K562 (cell line): ENCODE measurements around the gene STX1B. TPM values are rescaled to one million over a fixed set of nuclear protein-coding genes. Genes with fewer than 3 reads are reported as not detected.

Experiments
- ARID1B ChIP-seq: fragments of 450-650 bp; IDR thresholded peaks from 2 replicates; pipeline ENCODE4 v1.6.1; 2016; ENCODE audit warnings: antibody characterized with exemption, mild to moderate bottlenecking, inconsistent platforms
- HNRNPL ChIP-seq: fragments of 200-400 bp; formaldehyde crosslinking; IDR thresholded peaks from 2 replicates; pipeline ENCODE4 v1.6.1; 2017; ENCODE audit warnings: low read depth, mild to moderate bottlenecking, low read length
- JUND ChIP-seq, 2 experiments: IDR thresholded peaks; 2 replicates in 1 of 2; 3 replicates in 1 of 2; pipeline ENCODE4 v1.6.1; 2011; ENCODE audit warnings: borderline replicate concordance in 2 of 2, low read depth in 2 of 2, low read length in 2 of 2, improper control_type of control experiment in 1 of 2, missing biosample characterization in 1 of 2, missing genetic modification characterization in 1 of 2, missing genetic modification reagents in 1 of 2
- MECOM ChIP-seq: fragments of 250-450 bp; sonication (Bioruptor Pico); IDR thresholded peaks from 2 replicates; pipeline ENCODE4 v1.8.0; 2022; ENCODE audit warnings: inconsistent platforms
- NBN ChIP-seq: fragments of 450-650 bp; IDR thresholded peaks from 2 replicates; pipeline ENCODE4 v1.6.1; 2016; ENCODE audit warnings: low read depth, mild to moderate bottlenecking
- NCOA1 ChIP-seq: fragments of 450-650 bp; IDR thresholded peaks from 2 replicates; pipeline ENCODE4 v1.6.1; 2016; ENCODE audit warnings: low read depth
- PHF8 ChIP-seq: fragments of 200-600 bp; sonication (generic); IDR thresholded peaks from 2 replicates; pipeline ENCODE4 v1.6.1; 2012; ENCODE audit warnings: mixed run types, mild to moderate bottlenecking, inconsistent platforms, low read length, moderate library complexity, borderline replicate concordance
- RAD21 ChIP-seq, 2 experiments: fragments of 250-450 bp in 1 of 2; fragments of 450-650 bp in 1 of 2; sonication (Bioruptor Pico) in 1 of 2; formaldehyde crosslinking in 1 of 2; IDR thresholded peaks in 1 of 2; conservative IDR thresholded peaks in 1 of 2; 2 replicates each; pipeline versions ENCODE4 v1.4.0 to v1.8.0; 2020 to 2022; ENCODE audit warnings: mild to moderate bottlenecking in 2 of 2, moderate library complexity in 1 of 2
- SIN3A ChIP-seq, 2 experiments: fragments of 150-350 bp in 1 of 2; IDR thresholded peaks; 2 replicates each; pipeline ENCODE4 v1.6.1; 2011 to 2016; ENCODE audit warnings: borderline replicate concordance in 2 of 2, low read depth in 2 of 2, low read length in 2 of 2, mild to moderate bottlenecking in 2 of 2, moderate library complexity in 2 of 2; ENCODE audit not compliant: control insufficient read depth in 1 of 2
- U2AF2 ChIP-seq: fragments of 200-400 bp; formaldehyde crosslinking; optimal IDR thresholded peaks from 2 replicates; pipeline ENCODE3; 2017; ENCODE audit warnings: low read depth, mild to moderate bottlenecking, low read length
- ZFX ChIP-seq: sonication (generic); formaldehyde crosslinking; IDR thresholded peaks from 2 replicates; pipeline ENCODE4 v1.8.0; 2022; ENCODE audit warnings: mild to moderate bottlenecking, missing genetic modification reagents, moderate library complexity
- ZNF354B ChIP-seq: fragments of 250-450 bp; sonication (Bioruptor Pico); IDR thresholded peaks from 2 replicates; pipeline ENCODE4 v1.4.0; 2020
- ZNF76 ChIP-seq: fragments of 250-450 bp; sonication (Bioruptor Pico); IDR thresholded peaks from 2 replicates; pipeline ENCODE4 v1.4.0; 2020; ENCODE audit warnings: mild to moderate bottlenecking, moderate library complexity, borderline replicate concordance
- polyA plus RNA-seq, 8 experiments: library from polyadenylated mRNA; depleted of rRNA in 4 of 8; stranded (reverse) in 5 of 8; unstranded in 3 of 8; fragments of >200 nt; fragmentation: Nextera tagmentation in 2 of 8; fragmentation: Illumina TruSeq in 1 of 8; extraction: Ambion mirVana in 2 of 8; extraction: Trizol in 1 of 8; gene quantifications; 2 replicates each; pipeline versions ENCODE4 v1.2.1 to v1.2.3, GENCODE V29; 2011 to 2014; ENCODE audit warnings: inconsistent platforms in 1 of 8, missing spikeins in 1 of 8
- total RNA-seq, 7 experiments: library from RNA; depleted of rRNA in 6 of 7; stranded (reverse); fragments of >200 nt in 6 of 7; fragmentation: Illumina TruSeq in 2 of 7; extraction: Trizol in 2 of 7; gene quantifications; 2 replicates each; pipeline versions ENCODE4 v1.2.1 to v1.2.3, GENCODE V29; 2011 to 2021; ENCODE audit warnings: low replicate concordance in 1 of 7
- TF ChIP-seq, protein P1 (sequence below), 2 experiments: fragments of 450-650 bp in 1 of 2; sonication (generic) in 1 of 2; formaldehyde crosslinking in 1 of 2; IDR thresholded peaks; 2 replicates each; pipeline versions ENCODE4 v1.7.1 to v1.9.0; 2016 to 2022; ENCODE audit warnings: inconsistent platforms in 1 of 2, mild to moderate bottlenecking in 1 of 2, missing genetic modification reagents in 1 of 2
- TF ChIP-seq, protein P2 (sequence below): fragments of 450-650 bp; formaldehyde crosslinking; IDR thresholded peaks from 2 replicates; pipeline ENCODE4 v1.4.0; 2022; ENCODE audit warnings: missing genetic modification characterization

Gene STX1B
- total and polyA plus RNA-seq, 9 of the 15 experiments (the other 6 are each of a cell fraction or from before 2014, with no cell fraction given), result 0.07 to 2.5 (median 0.86) TPM

DNA sequence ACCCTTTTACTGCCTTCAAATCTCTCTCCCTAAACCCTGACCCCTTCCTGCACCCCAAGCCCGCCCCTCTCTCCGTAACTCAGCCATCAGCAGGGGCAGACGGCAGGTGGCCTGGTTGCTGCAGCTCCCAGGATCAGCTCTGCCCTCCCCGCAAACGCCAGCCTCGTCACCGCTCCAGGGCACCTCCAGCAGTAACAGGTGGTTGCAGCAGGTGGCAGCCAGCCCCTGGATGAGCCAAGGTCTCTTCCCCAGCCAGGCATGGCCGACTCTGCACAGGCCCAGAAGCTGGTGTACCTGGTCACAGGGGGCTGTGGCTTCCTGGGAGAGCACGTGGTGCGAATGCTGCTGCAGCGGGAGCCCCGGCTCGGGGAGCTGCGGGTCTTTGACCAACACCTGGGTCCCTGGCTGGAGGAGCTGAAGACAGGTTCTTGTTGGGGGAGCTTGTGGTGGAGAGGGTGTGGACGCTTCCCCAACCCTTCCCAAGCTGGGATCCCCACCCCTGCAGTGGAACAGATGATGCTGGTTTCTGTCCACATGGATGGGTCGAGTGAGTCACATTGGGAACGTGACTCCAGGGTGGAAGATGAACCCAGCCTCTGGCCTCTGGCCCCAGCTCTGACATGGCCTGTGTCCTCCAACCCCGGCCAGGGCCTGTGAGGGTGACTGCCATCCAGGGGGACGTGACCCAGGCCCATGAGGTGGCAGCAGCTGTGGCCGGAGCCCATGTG lies 24.9 kb downstream of the STX1B start (continued):
- TF ChIP-seq, protein P1, sequence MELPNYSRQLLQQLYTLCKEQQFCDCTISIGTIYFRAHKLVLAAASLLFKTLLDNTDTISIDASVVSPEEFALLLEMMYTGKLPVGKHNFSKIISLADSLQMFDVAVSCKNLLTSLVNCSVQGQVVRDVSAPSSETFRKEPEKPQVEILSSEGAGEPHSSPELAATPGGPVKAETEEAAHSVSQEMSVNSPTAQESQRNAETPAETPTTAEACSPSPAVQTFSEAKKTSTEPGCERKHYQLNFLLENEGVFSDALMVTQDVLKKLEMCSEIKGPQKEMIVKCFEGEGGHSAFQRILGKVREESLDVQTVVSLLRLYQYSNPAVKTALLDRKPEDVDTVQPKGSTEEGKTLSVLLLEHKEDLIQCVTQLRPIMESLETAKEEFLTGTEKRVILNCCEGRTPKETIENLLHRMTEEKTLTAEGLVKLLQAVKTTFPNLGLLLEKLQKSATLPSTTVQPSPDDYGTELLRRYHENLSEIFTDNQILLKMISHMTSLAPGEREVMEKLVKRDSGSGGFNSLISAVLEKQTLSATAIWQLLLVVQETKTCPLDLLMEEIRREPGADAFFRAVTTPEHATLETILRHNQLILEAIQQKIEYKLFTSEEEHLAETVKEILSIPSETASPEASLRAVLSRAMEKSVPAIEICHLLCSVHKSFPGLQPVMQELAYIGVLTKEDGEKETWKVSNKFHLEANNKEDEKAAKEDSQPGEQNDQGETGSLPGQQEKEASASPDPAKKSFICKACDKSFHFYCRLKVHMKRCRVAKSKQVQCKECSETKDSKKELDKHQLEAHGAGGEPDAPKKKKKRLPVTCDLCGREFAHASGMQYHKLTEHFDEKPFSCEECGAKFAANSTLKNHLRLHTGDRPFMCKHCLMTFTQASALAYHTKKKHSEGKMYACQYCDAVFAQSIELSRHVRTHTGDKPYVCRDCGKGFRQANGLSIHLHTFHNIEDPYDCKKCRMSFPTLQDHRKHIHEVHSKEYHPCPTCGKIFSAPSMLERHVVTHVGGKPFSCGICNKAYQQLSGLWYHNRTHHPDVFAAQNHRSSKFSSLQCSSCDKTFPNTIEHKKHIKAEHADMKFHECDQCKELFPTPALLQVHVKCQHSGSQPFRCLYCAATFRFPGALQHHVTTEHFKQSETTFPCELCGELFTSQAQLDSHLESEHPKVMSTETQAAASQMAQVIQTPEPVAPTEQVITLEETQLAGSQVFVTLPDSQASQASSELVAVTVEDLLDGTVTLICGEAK (IDR thresholded peaks at IDR 0.05), result 0 out of 2 replicates have a peak, but pooled peaks have one; percentile 48
- TF ChIP-seq, protein P1 (CRISPR knock-in tag; IDR thresholded peaks at IDR 0.05), result no peak
- TF ChIP-seq, protein P2, sequence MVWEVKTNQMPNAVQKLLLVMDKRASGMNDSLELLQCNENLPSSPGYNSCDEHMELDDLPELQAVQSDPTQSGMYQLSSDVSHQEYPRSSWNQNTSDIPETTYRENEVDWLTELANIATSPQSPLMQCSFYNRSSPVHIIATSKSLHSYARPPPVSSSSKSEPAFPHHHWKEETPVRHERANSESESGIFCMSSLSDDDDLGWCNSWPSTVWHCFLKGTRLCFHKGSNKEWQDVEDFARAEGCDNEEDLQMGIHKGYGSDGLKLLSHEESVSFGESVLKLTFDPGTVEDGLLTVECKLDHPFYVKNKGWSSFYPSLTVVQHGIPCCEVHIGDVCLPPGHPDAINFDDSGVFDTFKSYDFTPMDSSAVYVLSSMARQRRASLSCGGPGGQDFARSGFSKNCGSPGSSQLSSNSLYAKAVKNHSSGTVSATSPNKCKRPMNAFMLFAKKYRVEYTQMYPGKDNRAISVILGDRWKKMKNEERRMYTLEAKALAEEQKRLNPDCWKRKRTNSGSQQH (CRISPR knock-in tag), result 0 out of 2 replicates have a peak, but pooled peaks have one; percentile 67
- TF ChIP-seq ZNF354B (no peak), ARID1B (0 out of 2 replicates have a peak, but pooled peaks have one; percentile 33), RAD21 (CRISPR knock-in tag; conservative IDR thresholded peaks at IDR 0.05 in 1 of 2, IDR thresholded peaks at IDR 0.05 in 1 of 2) (peak; percentile 46 to 76), NCOA1 (no peak), ZFX (CRISPR knock-in tag) (peak; percentile 42; the same call in 1 of the 2 replicates), JUND (IDR thresholded peaks at IDR 0.05; ENCODE audit: borderline replicate concordance, low read depth, low read length) (peak; percentile 7; the same call in 1 of the 2 replicates), JUND (tag; IDR thresholded peaks at IDR 0.05; ENCODE audit: borderline replicate concordance, low read depth, low read length) (no peak), HNRNPL (no peak; the same call in 1 of the 2 replicates), NBN (no peak), U2AF2 (no peak), SIN3A (IDR thresholded peaks at IDR 0.05; ENCODE audit: borderline replicate concordance in 2 of 2, control insufficient read depth in 1 of 2, low read depth in 2 of 2, low read length in 2 of 2) (no peak), PHF8 (no peak), MECOM (CRISPR knock-in tag) (no peak), ZNF76 (CRISPR knock-in tag) (0 out of 2 replicates have a peak, but pooled peaks have one; percentile 46)
